ENCODE data around the gene CRCP.
"Not testable (repeated sequence)": the region's sequence is repeated elsewhere in the genome, so short reads cannot be mapped to it uniquely, and the experiment has no call there.

The CRCP gene

DNA sequence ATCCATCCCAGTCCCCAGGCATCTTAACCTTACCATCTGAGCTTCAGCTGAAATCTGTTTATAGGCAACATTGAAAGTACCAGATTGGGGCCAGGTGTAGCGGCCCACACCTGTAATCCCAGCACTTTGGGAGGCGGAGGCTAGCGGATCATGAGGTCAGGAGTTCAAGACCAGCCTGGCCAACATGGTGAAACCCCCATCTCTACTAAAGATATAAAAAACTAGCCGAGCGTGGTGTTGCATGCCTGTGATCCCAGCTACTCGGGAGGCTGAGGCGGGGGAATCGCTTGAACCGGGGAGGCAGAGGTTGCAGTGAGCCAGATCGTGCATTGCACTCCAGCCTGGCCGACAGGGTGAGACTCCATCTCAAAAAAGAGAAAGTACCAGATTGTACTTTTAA is 39.0 kb downstream of the CRCP start:
- H3K4me1 Mint-ChIP-seq = no peaks in the 10 kb centered on the region
- H3K27ac Mint-ChIP-seq = no peak overlapping the region
- peaks cover 2 to 4% of the 10 kb centered on the region in 2 donors for H3K9me3 Mint-ChIP-seq
- DNase-seq (no peak), ATAC-seq (replicated peaks) (no peak)
- no peak overlapping the region for H3K4me3 Mint-ChIP-seq
- H3K27me3 Mint-ChIP-seq = no peaks in the 10 kb centered on the region
- H3K36me3 Mint-ChIP-seq = peaks cover 49 to 50% of the 10 kb centered on the region in 2 donors

DNA sequence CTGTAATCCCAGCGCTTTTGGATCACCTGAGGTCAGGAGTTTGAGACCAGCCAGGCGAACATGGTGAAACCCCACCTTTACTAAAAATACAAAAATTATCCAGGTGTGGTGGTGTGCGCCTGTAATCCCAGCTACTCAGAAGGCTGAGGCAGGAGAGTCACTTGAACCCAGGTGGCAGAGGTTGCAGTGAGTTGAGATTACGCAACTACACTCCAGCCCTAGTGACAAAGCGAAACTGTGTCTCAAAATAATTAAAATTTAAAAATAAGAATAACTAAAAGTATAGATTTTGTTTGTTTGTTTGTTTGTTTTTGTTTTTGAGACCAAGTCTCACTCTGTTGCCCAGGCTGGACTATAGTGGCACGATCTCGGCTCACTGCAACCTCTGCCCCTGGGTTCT is 41.4 kb downstream of the CRCP start:
- H3K9me3 Mint-ChIP-seq; H3K4me1 Mint-ChIP-seq; ATAC-seq (replicated peaks); H3K27ac Mint-ChIP-seq; H3K27me3 Mint-ChIP-seq; DNase-seq; H3K4me3 Mint-ChIP-seq: not testable (repeated sequence)
- peaks cover 53 to 60% of the 10 kb centered on the region in 2 donors for H3K36me3 Mint-ChIP-seq

DNA sequence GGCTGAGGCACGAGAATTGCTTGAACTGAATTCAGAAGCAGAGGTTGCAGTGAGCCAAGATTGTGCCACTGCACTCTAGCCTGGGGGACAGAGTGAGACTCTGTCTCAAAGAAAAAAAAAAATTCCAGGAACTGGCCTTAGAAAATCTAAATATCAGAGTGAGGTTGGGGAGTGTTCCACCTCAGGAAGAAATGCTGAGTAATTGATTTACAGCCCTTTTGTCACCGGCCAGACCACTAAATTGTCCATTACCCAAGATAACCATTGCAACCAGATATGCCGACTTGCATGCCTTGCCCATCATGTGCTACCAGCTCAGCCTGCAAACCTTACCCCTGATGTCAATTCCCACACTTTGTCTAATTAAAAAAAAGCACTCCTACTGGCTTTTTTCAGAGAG is 42.4 kb downstream of the CRCP start:
- H3K36me3 Mint-ChIP-seq = peaks cover 52 to 53% of the 10 kb centered on the region in 2 donors

DNA sequence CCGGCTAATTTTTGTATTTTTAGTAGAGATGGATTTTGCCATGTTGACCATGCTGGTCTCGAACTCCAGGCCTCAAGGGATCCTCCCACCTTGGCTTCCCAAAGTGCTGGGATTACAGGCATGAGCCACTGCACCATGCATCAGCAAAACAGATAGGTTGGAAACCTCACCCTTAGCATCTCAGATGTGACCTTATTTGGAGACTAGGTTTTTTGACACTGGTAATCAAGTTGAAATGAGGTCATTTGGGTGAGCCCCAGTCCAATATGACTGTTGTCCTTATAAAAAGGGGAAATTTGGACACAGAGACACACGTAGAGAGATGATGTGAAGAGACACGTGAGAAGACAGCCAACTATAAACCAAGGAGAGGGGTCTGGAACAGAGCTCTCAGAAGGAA is 48.0 kb downstream of the CRCP start:
- ATAC-seq (replicated peaks) (peak; percentile 25 to 48), DNase-seq (no peak)
- H3K4me3 Mint-ChIP-seq = no peak overlapping the region
- no peak overlapping the region for H3K27ac Mint-ChIP-seq
- H3K36me3 Mint-ChIP-seq = peaks cover 21 to 29% of the 10 kb centered on the region in 2 donors
- H3K4me1 Mint-ChIP-seq = no peaks in the 10 kb centered on the region
- H3K9me3 Mint-ChIP-seq = peaks cover 4% of the 10 kb centered on the region in 2 donors
- no peaks in the 10 kb centered on the region for H3K27me3 Mint-ChIP-seq

More for the DNA sequence above, 42.4 kb downstream of the CRCP start:
- ATAC-seq (replicated peaks) (no peak), DNase-seq (no peak)
- Mint-ChIP-seq H3K4me1 (no peaks in the 10 kb centered on the region), H3K4me3 (no peak overlapping the region), H3K27ac (no peak overlapping the region), H3K9me3 (peaks cover 4% of the 10 kb centered on the region in 2 donors), H3K27me3 (no peaks in the 10 kb centered on the region)

DNA sequence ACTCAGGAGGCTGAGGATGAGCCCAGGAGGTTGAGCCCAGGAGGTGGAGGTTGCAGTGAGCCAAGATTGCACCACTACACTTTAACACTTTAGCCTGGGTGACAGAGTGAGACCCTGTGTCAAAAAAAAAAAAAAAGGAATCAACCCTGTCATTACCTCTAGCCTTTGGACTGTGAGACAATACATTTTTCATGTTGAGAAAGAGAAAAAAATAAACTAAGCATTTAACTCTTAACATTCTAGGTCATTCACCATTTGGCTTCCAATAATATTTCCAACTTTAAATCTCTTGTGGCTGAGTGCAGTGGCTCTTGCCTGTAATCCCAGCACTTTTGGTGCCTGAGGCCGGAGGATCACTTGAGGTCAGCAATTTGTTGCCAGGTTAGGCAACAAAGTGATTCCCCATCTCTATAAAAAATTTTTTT is 48.6 kb downstream of the CRCP start:
- Mint-ChIP-seq H3K4me3 (no peak overlapping the region), H3K27ac (no peak overlapping the region), H3K36me3 (peaks cover 16 to 24% of the 10 kb centered on the region in 2 donors), H3K27me3 (no peaks in the 10 kb centered on the region), H3K4me1 (no peaks in the 10 kb centered on the region), H3K9me3 (peaks cover under 1 to 2% of the 10 kb centered on the region in 2 donors)
- ATAC-seq (replicated peaks) (peak in 1 of 2 donors; percentile 8), DNase-seq (no peak)

DNA sequence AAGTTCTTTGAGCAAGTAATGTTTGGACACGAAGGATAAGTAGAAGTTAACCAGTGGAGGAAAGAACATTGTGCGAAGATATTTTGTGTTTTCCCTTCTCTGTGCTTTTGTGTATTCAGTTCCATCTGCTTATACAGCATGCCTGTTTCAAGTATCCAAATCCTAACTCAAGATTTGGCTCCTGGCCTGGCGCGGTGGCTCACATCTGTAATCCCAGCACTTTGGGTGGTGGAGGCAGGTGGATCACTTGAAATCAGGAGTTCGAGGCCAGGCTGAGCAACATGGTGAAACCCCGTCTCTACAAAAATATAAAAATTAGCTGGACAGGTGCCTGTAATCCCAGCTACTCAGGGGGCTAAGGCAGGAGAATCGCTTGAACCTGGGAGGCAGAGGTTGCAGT is 49.7 kb downstream of the CRCP start:
- Mint-ChIP-seq H3K9me3 (peaks cover 0 to 2% of the 10 kb centered on the region in 2 donors), H3K27ac (no peak overlapping the region), H3K4me3 (no peak overlapping the region), H3K27me3 (no peaks in the 10 kb centered on the region), H3K4me1 (no peaks in the 10 kb centered on the region), H3K36me3 (peaks cover 5 to 14% of the 10 kb centered on the region in 2 donors)
- DNase-seq (no peak), ATAC-seq (replicated peaks) (no peak)

DNA sequence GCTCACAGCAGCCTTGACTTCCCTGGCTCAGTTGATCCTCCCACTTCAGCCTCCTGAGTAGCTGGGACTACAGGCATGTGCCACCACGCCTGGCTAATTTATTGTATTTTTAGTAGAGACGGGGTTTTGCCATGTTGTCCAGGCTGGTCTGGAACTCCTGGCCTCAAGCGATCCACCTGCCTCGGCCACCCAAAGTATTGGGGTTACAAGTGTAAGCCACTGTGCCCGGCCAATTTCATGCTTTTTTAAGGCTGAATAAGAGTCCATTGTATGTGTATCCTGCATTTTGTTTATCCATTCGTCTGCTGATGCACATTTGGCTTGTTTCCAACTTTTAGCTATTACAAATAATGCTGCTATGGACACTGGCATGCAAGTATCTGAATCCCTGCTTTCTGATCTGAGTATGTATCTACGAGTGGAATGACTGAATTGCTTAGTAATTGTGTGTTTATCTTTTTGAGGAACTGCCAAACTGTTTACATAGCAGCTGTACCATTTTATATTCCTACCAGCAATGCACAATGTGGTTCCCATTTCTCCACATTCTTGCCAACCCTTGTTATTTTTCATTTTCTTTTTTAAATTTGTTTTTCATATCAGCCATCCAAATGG is 53.2 kb downstream of the CRCP start:
- no peak overlapping the region for H3K4me3 Mint-ChIP-seq
- peaks cover 0 to under 1% of the 10 kb centered on the region in 2 donors for H3K4me1 Mint-ChIP-seq
- no peak overlapping the region for H3K27ac Mint-ChIP-seq
- H3K9me3 Mint-ChIP-seq = no peaks in the 10 kb centered on the region
- no peaks in the 10 kb centered on the region for H3K27me3 Mint-ChIP-seq
- H3K36me3 Mint-ChIP-seq = peaks cover 0 to under 1% of the 10 kb centered on the region in 2 donors
- ATAC-seq (replicated peaks) (no peak), DNase-seq (no peak)

DNA sequence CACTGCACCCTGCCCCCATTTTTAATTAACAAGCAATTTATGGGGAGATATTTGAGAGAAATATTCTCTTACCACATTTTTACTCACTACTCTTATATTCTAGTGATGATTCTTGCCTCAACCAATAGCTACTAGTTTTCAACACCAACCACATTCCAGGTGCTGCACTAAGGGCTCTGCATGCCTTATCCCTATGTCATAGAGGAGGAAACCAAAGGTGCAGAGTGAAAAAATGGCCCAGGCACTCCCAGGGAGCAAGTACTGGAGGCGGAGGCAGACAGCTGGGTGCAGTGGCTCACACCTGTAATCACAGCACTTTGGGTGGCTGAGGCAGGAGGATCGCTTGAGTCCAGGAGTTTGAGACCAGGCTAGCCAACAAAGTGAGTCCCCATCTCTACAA is 55.0 kb downstream of the CRCP start:
- H3K4me3 Mint-ChIP-seq = no peak overlapping the region
- ATAC-seq (replicated peaks) (no peak), DNase-seq (no peak)
- H3K36me3 Mint-ChIP-seq = no peaks in the 10 kb centered on the region
- H3K27ac Mint-ChIP-seq = no peak overlapping the region
- peaks cover 2 to 4% of the 10 kb centered on the region in 2 donors for H3K9me3 Mint-ChIP-seq
- H3K27me3 Mint-ChIP-seq = no peaks in the 10 kb centered on the region
- H3K4me1 Mint-ChIP-seq = peaks cover 2 to 6% of the 10 kb centered on the region in 2 donors

DNA sequence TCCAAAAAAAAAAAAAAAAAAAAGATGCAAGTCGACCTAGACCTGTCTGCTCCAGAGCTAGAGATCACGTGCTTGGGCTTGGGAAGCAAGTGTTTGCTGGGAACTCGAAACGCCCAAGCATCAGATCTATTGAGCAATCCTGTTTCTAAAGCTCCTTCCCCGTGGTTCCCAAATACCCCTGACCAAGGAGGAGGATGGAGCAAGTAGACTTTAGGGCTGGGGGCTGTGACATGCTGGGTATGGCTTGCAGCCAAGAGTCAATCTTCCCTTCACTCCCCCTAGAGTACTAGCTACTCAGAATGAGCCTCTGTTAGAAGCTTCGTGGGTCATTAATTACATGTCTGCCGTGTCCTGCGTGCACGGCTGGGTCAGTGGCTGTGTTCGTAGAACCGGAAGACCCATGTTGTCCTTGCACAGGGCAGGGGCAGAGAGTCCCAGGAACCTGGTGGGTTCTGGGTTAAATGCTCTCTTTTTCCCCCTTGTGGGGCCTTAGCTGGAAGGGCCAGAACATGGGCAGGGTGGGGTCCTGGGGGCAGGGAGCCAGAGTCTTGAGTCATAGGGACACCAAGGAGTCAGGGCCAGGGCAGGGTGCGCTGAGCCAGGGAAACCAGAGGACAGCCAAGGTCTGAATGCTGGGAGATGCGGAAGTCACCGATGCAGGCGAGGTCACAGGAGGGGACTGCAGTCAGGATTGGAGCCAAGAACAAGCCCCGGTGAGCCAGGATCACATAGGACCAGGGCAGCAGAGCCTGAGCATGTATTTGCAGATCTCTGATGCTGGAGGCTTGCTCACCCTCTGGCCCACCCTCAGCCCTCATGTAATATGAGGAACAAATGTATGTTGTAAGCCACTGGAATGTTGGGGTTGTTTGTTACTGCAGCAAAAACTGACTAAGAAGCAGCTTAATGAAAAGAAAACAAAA is 55.9 kb downstream of the CRCP start:
- H3K27ac Mint-ChIP-seq = no peak overlapping the region
- DNase-seq (no peak), ATAC-seq (replicated peaks) (no peak)
- H3K27me3 Mint-ChIP-seq = no peaks in the 10 kb centered on the region
- H3K4me3 Mint-ChIP-seq = no peak overlapping the region
- H3K4me1 Mint-ChIP-seq = peaks cover 2 to 6% of the 10 kb centered on the region in 2 donors
- H3K9me3 Mint-ChIP-seq = peaks cover 2 to 4% of the 10 kb centered on the region in 2 donors
- no peaks in the 10 kb centered on the region for H3K36me3 Mint-ChIP-seq

DNA sequence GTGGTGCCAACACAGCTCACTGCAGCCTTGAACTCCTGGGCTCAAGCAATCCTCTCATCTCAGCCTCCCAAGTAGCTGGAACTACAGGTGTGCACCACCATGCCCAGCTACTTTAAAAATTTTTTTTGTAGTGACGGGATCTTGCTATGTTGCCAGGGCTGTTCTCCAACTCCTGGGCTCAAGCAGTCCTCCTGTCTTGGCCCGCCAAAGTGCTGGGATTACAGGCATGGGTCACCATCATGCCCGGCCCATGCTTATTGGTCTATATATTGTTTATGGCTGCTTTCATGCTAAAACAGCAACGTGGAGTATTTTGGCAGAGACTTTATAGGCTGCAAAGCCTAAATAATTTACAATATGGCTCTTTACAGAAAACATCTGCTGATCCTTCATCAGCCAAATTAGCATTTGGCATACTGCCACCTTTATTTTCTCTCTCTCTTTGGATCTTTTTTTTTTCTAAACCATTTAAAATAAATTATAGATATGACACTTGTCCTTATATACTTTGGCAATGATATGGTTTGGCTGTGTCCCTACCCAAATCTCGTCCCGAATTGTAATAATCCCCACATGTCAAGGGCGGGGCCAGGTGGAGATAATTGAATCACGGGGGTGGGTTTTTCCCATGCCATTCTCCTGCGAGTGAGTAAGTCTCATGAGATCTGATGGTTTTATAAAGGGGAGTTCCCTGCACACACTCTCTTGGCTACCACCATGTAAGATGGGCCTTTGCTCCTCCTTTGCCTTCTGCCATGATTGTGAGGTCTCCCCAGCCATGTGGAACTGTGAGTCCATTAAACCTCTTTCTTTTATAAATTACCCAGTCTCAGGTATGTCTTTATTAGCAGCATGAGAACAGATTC is 58.1 kb downstream of the CRCP start:
- not testable (repeated sequence) for H3K27ac Mint-ChIP-seq, H3K9me3 Mint-ChIP-seq, H3K27me3 Mint-ChIP-seq, H3K4me3 Mint-ChIP-seq, DNase-seq, H3K4me1 Mint-ChIP-seq, H3K36me3 Mint-ChIP-seq
- peak in 1 of 2 donors; percentile 65 for ATAC-seq (replicated peaks)

DNA sequence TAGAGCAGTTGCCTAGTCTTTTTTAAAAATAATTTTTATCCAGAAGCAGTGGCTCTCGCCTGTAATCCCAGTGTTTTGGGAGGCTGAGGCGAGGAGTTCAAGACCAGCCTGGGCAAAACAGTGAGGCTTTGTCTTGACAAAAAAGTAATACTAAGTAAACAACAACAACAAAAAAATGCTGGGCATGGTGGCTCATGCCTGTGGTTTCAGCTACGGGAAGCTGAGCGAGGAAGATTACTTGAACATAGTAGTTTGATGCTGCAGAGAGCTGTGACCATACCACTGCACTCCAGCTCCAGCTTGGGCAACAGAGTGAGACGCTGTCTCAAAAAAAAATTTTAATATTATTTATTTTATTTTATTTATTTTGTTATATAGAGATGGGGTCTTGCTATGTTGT is 59.2 kb downstream of the CRCP start:
- ATAC-seq (replicated peaks) (no peak), DNase-seq (no peak)
- Mint-ChIP-seq H3K4me1 (peaks cover 2 to 6% of the 10 kb centered on the region in 2 donors), H3K4me3 (no peak overlapping the region), H3K27me3 (no peaks in the 10 kb centered on the region), H3K9me3 (peaks cover 2 to 4% of the 10 kb centered on the region in 2 donors), H3K36me3 (peaks cover 0 to 2% of the 10 kb centered on the region in 2 donors), H3K27ac (no peak overlapping the region)

DNA sequence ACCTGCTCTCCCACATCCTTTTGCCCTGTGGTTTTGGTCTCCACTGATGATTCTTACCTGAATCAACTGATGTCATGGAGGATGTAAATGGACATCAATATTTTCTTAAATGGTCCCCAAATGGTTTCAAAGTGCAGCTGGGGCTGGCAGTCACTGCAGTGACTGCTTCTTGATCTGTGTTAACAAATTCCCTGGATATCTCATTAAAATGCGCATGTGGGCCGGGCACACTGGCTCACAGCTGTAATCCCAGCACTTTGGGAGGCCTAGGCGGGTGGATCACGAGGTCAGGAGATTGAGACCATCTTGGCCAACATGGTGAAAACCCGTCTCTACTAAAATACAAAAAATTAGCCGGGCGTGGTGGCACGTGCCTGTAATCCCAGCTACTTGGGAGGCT is 60.4 kb downstream of the CRCP start:
- ATAC-seq (replicated peaks); H3K4me3 Mint-ChIP-seq; H3K4me1 Mint-ChIP-seq; H3K27me3 Mint-ChIP-seq; DNase-seq; H3K9me3 Mint-ChIP-seq; H3K36me3 Mint-ChIP-seq; H3K27ac Mint-ChIP-seq: not testable (repeated sequence)

DNA sequence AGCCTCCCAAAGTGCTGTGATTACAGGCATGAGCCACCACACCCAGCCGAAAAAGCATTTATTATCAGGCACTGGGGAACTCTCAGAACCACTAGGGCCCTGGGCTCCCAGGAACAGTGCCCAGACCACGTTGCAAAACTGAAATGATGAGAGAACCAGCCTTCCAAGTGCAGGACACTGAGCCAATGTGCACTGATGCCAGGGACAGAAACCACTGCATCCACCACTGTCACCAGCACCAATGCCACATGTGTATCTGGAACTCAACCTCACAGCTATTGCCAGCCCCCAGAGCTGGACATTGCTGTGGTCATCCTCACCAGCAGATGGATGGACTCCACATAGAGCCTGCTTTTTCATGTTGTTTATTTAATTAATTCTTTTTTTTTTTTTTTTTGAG is 62.3 kb downstream of the CRCP start:
- DNase-seq (no peak), ATAC-seq (replicated peaks) (no peak)
- Mint-ChIP-seq H3K27ac (no peak overlapping the region), H3K9me3 (peaks cover 2 to 4% of the 10 kb centered on the region in 2 donors), H3K4me3 (no peak overlapping the region), H3K4me1 (peaks cover 2 to 6% of the 10 kb centered on the region in 2 donors), H3K36me3 (peaks cover 0 to 2% of the 10 kb centered on the region in 2 donors), H3K27me3 (no peaks in the 10 kb centered on the region)

DNA sequence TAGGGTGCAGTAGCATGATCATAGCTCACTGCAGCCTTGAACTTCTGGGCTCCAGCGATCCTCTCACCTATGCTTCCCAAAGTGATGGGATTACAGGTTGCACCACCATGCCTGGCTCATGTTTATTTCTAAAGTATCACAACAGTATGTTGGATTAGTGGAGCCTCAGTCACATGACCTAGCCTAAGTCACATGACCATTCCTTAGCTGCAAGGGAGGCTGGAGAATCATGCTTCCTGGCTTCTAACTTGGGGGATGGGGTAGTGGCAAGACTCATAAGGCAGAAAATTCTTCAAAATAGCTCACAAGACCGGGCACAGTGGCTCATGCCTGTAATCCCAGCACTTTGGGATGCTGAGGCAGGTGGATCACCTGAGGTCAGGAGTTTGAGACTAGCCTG is 63.6 kb downstream of the CRCP start:
- H3K27me3 Mint-ChIP-seq = no peaks in the 10 kb centered on the region
- peaks cover 0 to 2% of the 10 kb centered on the region in 2 donors for H3K36me3 Mint-ChIP-seq
- peaks cover under 1 to 2% of the 10 kb centered on the region in 2 donors for H3K4me1 Mint-ChIP-seq
- no peak overlapping the region for H3K4me3 Mint-ChIP-seq
- no peak overlapping the region for H3K27ac Mint-ChIP-seq
- no peak for ATAC-seq (replicated peaks)
- H3K9me3 Mint-ChIP-seq = peaks cover 0 to under 1% of the 10 kb centered on the region in 2 donors
- DNase-seq = no peak
